ENCODE results near the gene PAPPA. TPM values are rescaled to one million over a fixed set of nuclear protein-coding genes. Genes with fewer than 3 reads are reported as not detected.

Gene PAPPA
- total RNA-seq, 1 experiment from 2014 or later, result 7.0 TPM

GRCh38 chr9:116372081-116372673 lies 218.6 kb downstream of the PAPPA start:
- BruUV-seq (replicated peaks), result no TSS peak
- ChIA-PET CTCF (interaction anchor here (0.6 kb wide), 2 partner anchors 220 to 646 kb away, joined by 3 to 4 read pairs; no protein-coding TSS in a partner anchor), POLR2A (no interaction called here)
- TF ChIP-seq CTCF (IDR thresholded peaks at IDR 0.05; ENCODE audit: unreplicated experiment), result no peak
- Mint-ChIP-seq H3K9me3 (ENCODE audit: unreplicated experiment) (no peaks in the 10 kb centered on the region), H3K4me3 (ENCODE audit: unreplicated experiment) (no peak overlapping the region), H3K27me3 (ENCODE audit: insufficient read depth, unreplicated experiment) (no peaks in the 10 kb centered on the region), H3K4me1 (ENCODE audit: insufficient read depth, unreplicated experiment) (peaks cover 2% of the 10 kb centered on the region), H3K36me3 (ENCODE audit: insufficient read depth, unreplicated experiment) (peaks cover 13% of the 10 kb centered on the region), H3K27ac (ENCODE audit: low read depth, unreplicated experiment) (no peak overlapping the region)
- DNase-seq (ENCODE audit: unreplicated experiment), result no peak
- intact Hi-C loops (cut with micrococcal nuclease), result no loop called here

GRCh38 chr9:116372786-116373185 lies 219.2 kb downstream of the PAPPA start:
- no peak for TF ChIP-seq CTCF (IDR thresholded peaks at IDR 0.05; ENCODE audit: unreplicated experiment)
- no peak for DNase-seq (ENCODE audit: unreplicated experiment)
- Mint-ChIP-seq H3K4me3 (ENCODE audit: unreplicated experiment) (no peak overlapping the region), H3K27ac (ENCODE audit: low read depth, unreplicated experiment) (no peak overlapping the region), H3K4me1 (ENCODE audit: insufficient read depth, unreplicated experiment) (peaks cover 8% of the 10 kb centered on the region), H3K27me3 (ENCODE audit: insufficient read depth, unreplicated experiment) (no peaks in the 10 kb centered on the region), H3K9me3 (ENCODE audit: unreplicated experiment) (no peaks in the 10 kb centered on the region), H3K36me3 (ENCODE audit: insufficient read depth, unreplicated experiment) (peaks cover 13% of the 10 kb centered on the region)
- BruUV-seq (replicated peaks), result no TSS peak
- intact Hi-C loops (cut with micrococcal nuclease), result no loop called here
- CTCF ChIA-PET, result interaction anchor here (0.6 to 1.5 kb wide), 4 partner anchors 15 to 1288 kb away, joined by 3 to 4 read pairs (median 4); no protein-coding TSS in a partner anchor
- POLR2A ChIA-PET, result interaction anchor here (0.7 kb wide), 1 partner anchor 510 kb away, joined by 3 read pairs; no protein-coding TSS in a partner anchor

- CTCF ChIA-PET, result no interaction called here
- peaks cover 21% of the 10 kb centered on the region for H3K36me3 Mint-ChIP-seq (ENCODE audit: insufficient read depth, unreplicated experiment)
- no TSS peak for BruUV-seq (replicated peaks)
Measured at GRCh38 chr9:116377179-116377798, 223.7 kb downstream of the PAPPA start.

More at GRCh38 chr9:116377179-116377798, 223.7 kb downstream of the PAPPA start:
- peak; percentile 90 for DNase-seq (ENCODE audit: unreplicated experiment)
- intact Hi-C loops (cut with micrococcal nuclease), result loop anchor here (5.0 kb wide), 1 partner anchor 195 kb away; no protein-coding TSS in a partner anchor
- POLR2A ChIA-PET, result no interaction called here
- Mint-ChIP-seq H3K27me3 (ENCODE audit: insufficient read depth, unreplicated experiment) (no peaks in the 10 kb centered on the region), H3K9me3 (ENCODE audit: unreplicated experiment) (no peaks in the 10 kb centered on the region), H3K27ac (ENCODE audit: low read depth, unreplicated experiment) (peak overlapping the region; percentile 81), H3K4me3 (ENCODE audit: unreplicated experiment) (no peak overlapping the region), H3K4me1 (ENCODE audit: insufficient read depth, unreplicated experiment) (peaks cover 22% of the 10 kb centered on the region)
- TF ChIP-seq CTCF (IDR thresholded peaks at IDR 0.05; ENCODE audit: unreplicated experiment), result no peak
